Measurements from ENCODE around the gene COL9A3. TPM values are rescaled to one million over a fixed set of nuclear protein-coding genes. Genes with fewer than 3 reads are reported as not detected.

Gene COL9A3
- total RNA-seq, 4 donors from 2014 or later: 8.8 to 29.9 (median 14.3) TPM

GRCh38 chr20:62795023-62795761 is 21.7 kb upstream of the COL9A3 start:
- H3K9me3 ChIP-seq: no peaks in the 10 kb centered on the region
- H3K36me3 ChIP-seq: peaks cover 0 to 25% of the 10 kb centered on the region in 2 donors
- WGBS, 2 donors (ENCODE audit: low coverage in 1 of 2): 0% methylated on average over 13 to 22 of the region's 68 CpGs
- peak overlapping the region; percentile 76 to 94 (median 92) for H3K27ac ChIP-seq
- no peak for ATAC-seq
- TF ChIP-seq EP300 (IDR thresholded peaks at IDR 0.05) (no peak), POLR2A (IDR thresholded peaks at IDR 0.05) (peak in 1 of 2 donors; percentile 32)
- no peaks in the 10 kb centered on the region for H3K27me3 ChIP-seq
- H3K4me3 ChIP-seq: peak overlapping the region; percentile 56 to 91
- H3K4me1 ChIP-seq: peaks cover 0 to 60% (median 15%) of the 10 kb centered on the region in 3 donors

GRCh38 chr20:62796699-62797491 is 20.0 kb upstream of the COL9A3 start:
- no peak for ATAC-seq
- Histone ChIP-seq H3K9me3 (no peaks in the 10 kb centered on the region), H3K4me3 (peak overlapping the region; percentile 44 to 91), H3K4me1 (peaks cover 0 to 51% (median 15%) of the 10 kb centered on the region in 3 donors), H3K27ac (peak overlapping the region; percentile 53 to 94 (median 92)), H3K36me3 (peaks cover 0 to 38% of the 10 kb centered on the region in 2 donors), H3K27me3 (no peaks in the 10 kb centered on the region)
- TF ChIP-seq EP300 (IDR thresholded peaks at IDR 0.05) (no peak), CTCF (IDR thresholded peaks at IDR 0.05) (no peak), POLR2A (IDR thresholded peaks at IDR 0.05) (no peak), POLR2AphosphoS5 (IDR thresholded peaks at IDR 0.05) (no peak)
- no CpG with 5 or more reads among the region's 53 CpGs for WGBS, 2 donors (ENCODE audit: low coverage in 1 of 2)

- Histone ChIP-seq H3K4me1 (peaks cover 0 to 50% (median 15%) of the 10 kb centered on the region in 3 donors), H3K36me3 (peaks cover 0 to 38% of the 10 kb centered on the region in 2 donors), H3K27ac (peak overlapping the region in 3 of 4 donors; percentile 92 to 94 (median 93)), H3K27me3 (no peaks in the 10 kb centered on the region), H3K9me3 (no peaks in the 10 kb centered on the region), H3K4me3 (no peak overlapping the region)
- 69 to 77% methylated on average over 5 to 6 of the region's 26 CpGs for WGBS, 2 donors (ENCODE audit: low coverage in 1 of 2)
- TF ChIP-seq EP300 (IDR thresholded peaks at IDR 0.05) (no peak), POLR2AphosphoS5 (IDR thresholded peaks at IDR 0.05) (no peak), POLR2A (IDR thresholded peaks at IDR 0.05) (no peak), CTCF (IDR thresholded peaks at IDR 0.05) (no peak)
- ATAC-seq: no peak
Measured at GRCh38 chr20:62797671-62798532, 18.9 kb upstream of the COL9A3 start.

- H3K36me3 ChIP-seq: peaks cover 0 to 38% of the 10 kb centered on the region in 2 donors
- WGBS, 2 donors (ENCODE audit: low coverage in 1 of 2): no CpG with 5 or more reads among the region's 8 CpGs
- H3K4me3 ChIP-seq: no peak overlapping the region
- no peak for ATAC-seq
- no peaks in the 10 kb centered on the region for H3K27me3 ChIP-seq
- H3K27ac ChIP-seq: no peak overlapping the region
- H3K9me3 ChIP-seq: no peaks in the 10 kb centered on the region
- H3K4me1 ChIP-seq: peaks cover 0 to 43% (median 7%) of the 10 kb centered on the region in 3 donors
- no peak for TF ChIP-seq CTCF (IDR thresholded peaks at IDR 0.05)
Measured at GRCh38 chr20:62799036-62799435, 17.8 kb upstream of the COL9A3 start.

GRCh38 chr20:62799459-62799858 is 17.4 kb upstream of the COL9A3 start:
- Histone ChIP-seq H3K27ac (no peak overlapping the region), H3K27me3 (no peaks in the 10 kb centered on the region), H3K4me1 (peaks cover 0 to 46% (median 7%) of the 10 kb centered on the region in 3 donors), H3K4me3 (no peak overlapping the region), H3K9me3 (no peaks in the 10 kb centered on the region), H3K36me3 (peaks cover 0 to 38% of the 10 kb centered on the region in 2 donors)
- whole genome bisulfite sequencing, 2 donors (ENCODE audit: low coverage in 1 of 2): 100% methylated on average over 1 of the region's 19 CpGs; no CpG with 5 or more reads in 1 of the 2 donors
- ATAC-seq: no peak
- TF ChIP-seq POLR2A (IDR thresholded peaks at IDR 0.05) (no peak), POLR2AphosphoS5 (IDR thresholded peaks at IDR 0.05) (no peak), EP300 (IDR thresholded peaks at IDR 0.05) (no peak), CTCF (IDR thresholded peaks at IDR 0.05) (no peak)
